HepG2 (cell line): ENCODE measurements around the gene SCAF4. TPM values are rescaled to one million over a fixed set of nuclear protein-coding genes. Genes with fewer than 3 reads are reported as not detected.

ENCODE experiments used
- ATAC-seq: fragments of 200-7000 bp; cut with Tn5 transposase; 3 replicates; pipeline ENCODE4 v1.9.1; 2020; ENCODE audit warnings: mild to moderate bottlenecking, moderate library complexity
- BruUV-seq: library from RNA; stranded (reverse); fragments of 400-500 nt; replicated peaks from 2 replicates; lab custom pipeline; 2021; lab: Mats Ljungman, UMichigan
- CTCF ChIA-PET: fragments of 300-600 bp; formaldehyde crosslinking; extraction: SDS; loops from one replicate; lab custom pipeline; 2021; ENCODE audit warnings: low total read pairs, inconsistent platforms, low intra/inter-chr PET ratio; lab: Yijun Ruan, JAX
- POLR2A ChIA-PET: fragments of 350-600 bp; sonication (Branson Sonifier 250); formaldehyde crosslinking; loops from one replicate; lab custom pipeline; 2020; ENCODE audit warnings: antibody characterized with exemption, inconsistent platforms; lab: Yijun Ruan, JAX
- DNase-seq: peaks from one replicate; pipeline ENCODE4 v3.0.0-alpha.2; 2015; ENCODE audit warnings: low spot score
- FAIRE-seq: peaks from 3 replicates; lab custom pipeline; 2011; peaks lifted over from hg19 to GRCh38; lab: Jason Lieb, UNC
- H2AFZ ChIP-seq: one replicate; pipeline ENCODE4 v1.6.1; 2011; ENCODE audit warnings: low read length, inconsistent platforms
- H3K27ac ChIP-seq: fragments of 300-600 bp; 3 replicates; pipeline ENCODE4 v1.8.0; 2011; ENCODE audit warnings: mixed run types, mild to moderate bottlenecking, mixed read lengths, low read length, inconsistent platforms; ENCODE audit not compliant: insufficient read depth; ENCODE audit errors: extremely low read length
- H3K27me3 ChIP-seq, 2 experiments: fragments of 200-600 bp in 1 of 2; 2 replicates in 1 of 2; 3 replicates in 1 of 2; pipeline versions ENCODE4 v1.6.0 to v1.8.0; 2011; ENCODE audit warnings: low read length in 2 of 2, mild to moderate bottlenecking in 2 of 2, moderate library complexity in 2 of 2, inconsistent platforms in 1 of 2; ENCODE audit not compliant: insufficient read depth in 2 of 2, control insufficient read depth in 1 of 2
- H3K36me3 ChIP-seq, 2 experiments: fragments of 200-600 bp in 1 of 2; replicated peaks in 1 of 2; 2 replicates in 1 of 2; 3 replicates in 1 of 2; pipeline versions ENCODE4 v1.5.1 to v1.8.0; 2011; ENCODE audit warnings: low read length in 2 of 2, inconsistent platforms in 1 of 2; ENCODE audit not compliant: insufficient read depth in 2 of 2, control insufficient read depth in 1 of 2
- H3K4me1 ChIP-seq: 2 replicates; pipeline ENCODE4 v1.5.1; 2012; ENCODE audit warnings: low read length, inconsistent platforms; ENCODE audit not compliant: insufficient read depth
- H3K4me2 ChIP-seq: 2 replicates; pipeline ENCODE4 v1.6.0; 2011; ENCODE audit warnings: low read depth, low read length, inconsistent platforms
- H3K4me3 ChIP-seq, 3 experiments: fragments of 200-600 bp in 1 of 3; sonication (generic), shearing (Covaris generic) in 1 of 3; replicated peaks in 1 of 3; 2 replicates each; pipeline ENCODE4 v1.5.1; 2011 to 2016; ENCODE audit warnings: low read length in 3 of 3, inconsistent platforms in 2 of 3, low read depth in 2 of 3, mild to moderate bottlenecking in 2 of 3, control low read depth in 1 of 3, mixed read lengths in 1 of 3; ENCODE audit not compliant: insufficient read depth in 1 of 3
- H3K79me2 ChIP-seq: one replicate; pipeline ENCODE4 v1.6.1; 2011; ENCODE audit warnings: low read length, inconsistent platforms; ENCODE audit not compliant: insufficient read depth
- H3K9ac ChIP-seq: 2 replicates; pipeline ENCODE4 v1.6.0; 2011; ENCODE audit warnings: mild to moderate bottlenecking, low read depth, low read length, inconsistent platforms; ENCODE audit not compliant: insufficient read depth
- H3K9me3 ChIP-seq: 2 replicates; pipeline ENCODE4 v1.5.1; 2012; ENCODE audit warnings: mild to moderate bottlenecking, low read length
- H4K20me1 ChIP-seq: 2 replicates; pipeline ENCODE4 v1.6.0; 2011; ENCODE audit warnings: inconsistent platforms, mild to moderate bottlenecking, low read length, moderate library complexity; ENCODE audit not compliant: insufficient read depth
- ATRX ChIP-seq: sonication (generic); formaldehyde crosslinking; IDR thresholded peaks from 2 replicates; pipeline ENCODE4 v1.4.0; 2020; ENCODE audit warnings: missing genetic modification reagents, borderline replicate concordance
- CBX5 ChIP-seq: sonication (generic); formaldehyde crosslinking; IDR thresholded peaks from 2 replicates; pipeline ENCODE4 v1.4.0; 2020; ENCODE audit warnings: missing genetic modification reagents, borderline replicate concordance
- ISX ChIP-seq: sonication (generic); formaldehyde crosslinking; conservative IDR thresholded peaks from 2 replicates; pipeline ENCODE4 v1.5.0; 2020; ENCODE audit warnings: missing genetic modification reagents
- JDP2 ChIP-seq: sonication (generic); formaldehyde crosslinking; IDR thresholded peaks from 2 replicates; pipeline ENCODE4 v1.8.1; 2022; ENCODE audit warnings: missing genetic modification reagents, borderline replicate concordance
- MAF1 ChIP-seq: sonication (generic); formaldehyde crosslinking; IDR thresholded peaks from 2 replicates; pipeline ENCODE4 v1.5.0; 2020; ENCODE audit warnings: missing genetic modification reagents, borderline replicate concordance
- MBD4 ChIP-seq: IDR thresholded peaks from 2 replicates; pipeline ENCODE4 v1.6.1; 2012; ENCODE audit warnings: low read length, inconsistent platforms, borderline replicate concordance
- NKX3-1 ChIP-seq: sonication (generic); formaldehyde crosslinking; IDR thresholded peaks from 2 replicates; pipeline ENCODE4 v1.5.0; 2020; ENCODE audit warnings: missing genetic modification reagents
- SETDB1 ChIP-seq: sonication (generic); formaldehyde crosslinking; IDR thresholded peaks from 2 replicates; pipeline ENCODE4 v1.5.1; 2020; ENCODE audit warnings: missing genetic modification reagents, mild to moderate bottlenecking, borderline replicate concordance
- SKI ChIP-seq: fragments of 450-650 bp; IDR thresholded peaks from one replicate; pipeline ENCODE4 v1.6.1; 2018; ENCODE audit warnings: mild to moderate bottlenecking; ENCODE audit not compliant: partially characterized antibody
- SUZ12 ChIP-seq: fragments of 150-350 bp; IDR thresholded peaks from 2 replicates; pipeline ENCODE4 v1.6.1; 2014; ENCODE audit warnings: low read depth, low read length
- ZBTB3 ChIP-seq: sonication (generic); formaldehyde crosslinking; IDR thresholded peaks from 2 replicates; pipeline ENCODE4 v1.4.0; 2020; ENCODE audit warnings: low read depth, mild to moderate bottlenecking, moderate library complexity, missing genetic modification reagents, borderline replicate concordance
- ZKSCAN5 ChIP-seq: sonication (generic); formaldehyde crosslinking; IDR thresholded peaks from 2 replicates; pipeline ENCODE4 v1.5.1; 2020; ENCODE audit warnings: mild to moderate bottlenecking, missing genetic modification reagents
- ZNF143 ChIP-seq: sonication (generic); formaldehyde crosslinking; IDR thresholded peaks from 2 replicates; pipeline ENCODE4 v1.4.0; 2020; ENCODE audit warnings: missing genetic modification reagents
- ZNF207 ChIP-seq: fragments of 450-650 bp; IDR thresholded peaks from 2 replicates; pipeline ENCODE4 v1.6.1; 2016; ENCODE audit warnings: antibody characterized with exemption, borderline replicate concordance
- ZNF274 ChIP-seq: sonication (generic); formaldehyde crosslinking; IDR thresholded peaks from 2 replicates; pipeline ENCODE4 v1.5.1; 2020; ENCODE audit warnings: mild to moderate bottlenecking, missing genetic modification reagents
- ZNF674 ChIP-seq: sonication (generic); formaldehyde crosslinking; IDR thresholded peaks from 2 replicates; pipeline ENCODE4 v1.5.0; 2020; ENCODE audit warnings: low read depth, mild to moderate bottlenecking, missing genetic modification reagents
- ZNF678 ChIP-seq: sonication (generic); formaldehyde crosslinking; IDR thresholded peaks from 2 replicates; pipeline ENCODE4 v1.4.0; 2020; ENCODE audit warnings: mild to moderate bottlenecking, missing genetic modification reagents
- ZNF780A ChIP-seq: sonication (generic); formaldehyde crosslinking; IDR thresholded peaks from 2 replicates; pipeline ENCODE4 v1.8.0; 2022; ENCODE audit warnings: mild to moderate bottlenecking, missing genetic modification reagents, moderate library complexity
- WGBS: methylation state at CpG from one replicate; pipeline ENCODE4 v1.1.6; 2017; ENCODE audit warnings: low lambda C conversion rate; 5-methylcytosine and 5-hydroxymethylcytosine counted together
- in situ Hi-C: cut with HindIII; loops from 2 replicates; pipeline ENCODE4 v1.10.0; 2017; ENCODE audit warnings: low pct_unique_long_range_greater_than_20kb; ENCODE audit not compliant: extremely low pct_ligation_motif_present
- intact Hi-C: fragments of 100-400 bp; cut with micrococcal nuclease; formaldehyde crosslinking; loops from one replicate; pipeline ENCODE4 v1.10.0; 2022; ENCODE audit not compliant: unreplicated experiment
- polyA plus RNA-seq, 8 experiments: library from polyadenylated mRNA; depleted of rRNA in 3 of 8; stranded (reverse) in 7 of 8; unstranded in 1 of 8; fragments of >200 nt; fragmentation: Illumina TruSeq in 4 of 8; extraction: Trizol in 4 of 8; gene quantifications; 2 replicates each; pipeline versions ENCODE4 v1.2.1 to v1.2.3, GENCODE V29; 2011 to 2016; ENCODE audit warnings: low read depth in 4 of 8, missing spikeins in 1 of 8, mixed read lengths in 1 of 8; ENCODE audit not compliant: insufficient read depth in 1 of 8
- total RNA-seq, 5 experiments: library from RNA; depleted of rRNA; stranded (reverse); fragments of >200 nt; fragmentation: Illumina TruSeq; extraction: Trizol; gene quantifications; 2 replicates each; pipeline ENCODE4 v1.2.3, GENCODE V29; 2016; ENCODE audit warnings: low read depth in 1 of 5
- TF ChIP-seq, protein P1 (sequence below): sonication (generic); formaldehyde crosslinking; IDR thresholded peaks from 2 replicates; pipeline ENCODE4 v1.5.1; 2020; ENCODE audit warnings: missing genetic modification reagents, mild to moderate bottlenecking, borderline replicate concordance
- TF ChIP-seq, protein P2 (sequence below): sonication (generic); formaldehyde crosslinking; IDR thresholded peaks from 2 replicates; pipeline ENCODE4 v1.8.1; 2023; ENCODE audit warnings: missing genetic modification reagents, inconsistent platforms, borderline replicate concordance
- TF ChIP-seq, protein P3 (sequence below): sonication (generic); formaldehyde crosslinking; IDR thresholded peaks from 2 replicates; pipeline ENCODE4 v1.4.0; 2020; ENCODE audit warnings: missing genetic modification reagents

The SCAF4 gene
- total and polyA plus RNA-seq, 2 of the 13 experiments (the other 11 are each of a cell fraction or from before 2014, with no cell fraction given): 9.1 to 11.5 TPM

GRCh38 chr21:31755027-31755426 is 23.1 kb upstream of the SCAF4 start (continued):
- TF ChIP-seq, protein P1, sequence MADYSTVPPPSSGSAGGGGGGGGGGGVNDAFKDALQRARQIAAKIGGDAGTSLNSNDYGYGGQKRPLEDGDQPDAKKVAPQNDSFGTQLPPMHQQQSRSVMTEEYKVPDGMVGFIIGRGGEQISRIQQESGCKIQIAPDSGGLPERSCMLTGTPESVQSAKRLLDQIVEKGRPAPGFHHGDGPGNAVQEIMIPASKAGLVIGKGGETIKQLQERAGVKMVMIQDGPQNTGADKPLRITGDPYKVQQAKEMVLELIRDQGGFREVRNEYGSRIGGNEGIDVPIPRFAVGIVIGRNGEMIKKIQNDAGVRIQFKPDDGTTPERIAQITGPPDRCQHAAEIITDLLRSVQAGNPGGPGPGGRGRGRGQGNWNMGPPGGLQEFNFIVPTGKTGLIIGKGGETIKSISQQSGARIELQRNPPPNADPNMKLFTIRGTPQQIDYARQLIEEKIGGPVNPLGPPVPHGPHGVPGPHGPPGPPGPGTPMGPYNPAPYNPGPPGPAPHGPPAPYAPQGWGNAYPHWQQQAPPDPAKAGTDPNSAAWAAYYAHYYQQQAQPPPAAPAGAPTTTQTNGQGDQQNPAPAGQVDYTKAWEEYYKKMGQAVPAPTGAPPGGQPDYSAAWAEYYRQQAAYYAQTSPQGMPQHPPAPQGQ: no peak
- TF ChIP-seq ZNF207 (no peak), SKI (no peak), NKX3-1 (CRISPR knock-in tag) (no peak), MAF1 (CRISPR knock-in tag) (no peak), ZNF780A (no peak), ISX (CRISPR knock-in tag) (no peak), ATRX (CRISPR knock-in tag) (no peak), SUZ12 (no peak), ZNF678 (no peak), ZKSCAN5 (no peak), SETDB1 (CRISPR knock-in tag) (no peak)
- TF ChIP-seq, protein P2, sequence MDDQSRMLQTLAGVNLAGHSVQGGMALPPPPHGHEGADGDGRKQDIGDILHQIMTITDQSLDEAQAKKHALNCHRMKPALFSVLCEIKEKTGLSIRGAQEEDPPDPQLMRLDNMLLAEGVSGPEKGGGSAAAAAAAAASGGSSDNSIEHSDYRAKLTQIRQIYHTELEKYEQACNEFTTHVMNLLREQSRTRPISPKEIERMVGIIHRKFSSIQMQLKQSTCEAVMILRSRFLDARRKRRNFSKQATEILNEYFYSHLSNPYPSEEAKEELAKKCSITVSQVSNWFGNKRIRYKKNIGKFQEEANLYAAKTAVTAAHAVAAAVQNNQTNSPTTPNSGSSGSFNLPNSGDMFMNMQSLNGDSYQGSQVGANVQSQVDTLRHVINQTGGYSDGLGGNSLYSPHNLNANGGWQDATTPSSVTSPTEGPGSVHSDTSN: no peak

DNA sequence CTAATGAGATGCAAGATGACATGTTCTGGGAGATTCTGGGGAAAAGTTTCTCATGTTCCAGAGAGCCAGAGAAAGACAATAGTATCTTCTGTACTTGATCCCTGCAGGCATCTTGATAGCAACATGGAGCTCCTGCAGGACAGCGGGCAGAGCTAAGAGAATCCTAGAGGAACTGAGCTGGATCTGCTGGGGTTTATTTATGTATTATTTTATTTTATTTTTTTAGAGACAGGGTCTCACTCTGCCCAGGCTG is 22.7 kb upstream of the SCAF4 start:
- no peaks in the 10 kb centered on the region for H3K9me3 ChIP-seq
- DNase-seq (no peak), ATAC-seq (no peak), FAIRE-seq (no peak)
- 86% methylated on average over 1 of the region's 1 CpG for WGBS
- H3K27ac ChIP-seq: no peak overlapping the region
- H4K20me1 ChIP-seq: no peaks in the 10 kb centered on the region
- in situ Hi-C loops: no loop called here
- no peaks in the 10 kb centered on the region for H3K79me2 ChIP-seq
- intact Hi-C loops: no loop called here
- no peak overlapping the region for H2AFZ ChIP-seq
- H3K4me1 ChIP-seq: no peaks in the 10 kb centered on the region
- no TSS peak for BruUV-seq
- no peaks in the 10 kb centered on the region; a peak in 2 of 5 replicates for H3K27me3 ChIP-seq
- POLR2A ChIA-PET: no interaction called here
- no peak overlapping the region for H3K4me3 ChIP-seq
- H3K9ac ChIP-seq: no peak overlapping the region
- CTCF ChIA-PET: no interaction called here
- H3K4me2 ChIP-seq: no peak overlapping the region
- H3K36me3 ChIP-seq: no peaks in the 10 kb centered on the region
- TF ChIP-seq CBX5 (CRISPR knock-in tag) (no peak), ZBTB3 (CRISPR knock-in tag) (no peak), MBD4 (no peak), JDP2 (CRISPR knock-in tag) (no peak), ZNF674 (CRISPR knock-in tag) (no peak), ZNF143 (no peak), ZNF274 (CRISPR knock-in tag) (no peak)
- TF ChIP-seq, protein P3, sequence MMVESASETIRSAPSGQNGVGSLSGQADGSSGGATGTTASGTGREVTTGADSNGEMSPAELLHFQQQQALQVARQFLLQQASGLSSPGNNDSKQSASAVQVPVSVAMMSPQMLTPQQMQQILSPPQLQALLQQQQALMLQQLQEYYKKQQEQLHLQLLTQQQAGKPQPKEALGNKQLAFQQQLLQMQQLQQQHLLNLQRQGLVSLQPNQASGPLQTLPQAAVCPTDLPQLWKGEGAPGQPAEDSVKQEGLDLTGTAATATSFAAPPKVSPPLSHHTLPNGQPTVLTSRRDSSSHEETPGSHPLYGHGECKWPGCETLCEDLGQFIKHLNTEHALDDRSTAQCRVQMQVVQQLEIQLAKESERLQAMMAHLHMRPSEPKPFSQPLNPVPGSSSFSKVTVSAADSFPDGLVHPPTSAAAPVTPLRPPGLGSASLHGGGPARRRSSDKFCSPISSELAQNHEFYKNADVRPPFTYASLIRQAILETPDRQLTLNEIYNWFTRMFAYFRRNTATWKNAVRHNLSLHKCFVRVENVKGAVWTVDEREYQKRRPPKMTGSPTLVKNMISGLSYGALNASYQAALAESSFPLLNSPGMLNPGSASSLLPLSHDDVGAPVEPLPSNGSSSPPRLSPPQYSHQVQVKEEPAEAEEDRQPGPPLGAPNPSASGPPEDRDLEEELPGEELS (CRISPR knock-in tag): no peak
